Tibial artery (tissue), 4 donors: ENCODE measurements around the gene STMN3.
A peak's percentile ranks its signal among the peaks of the same experiment; 100 is the strongest.

ENCODE experiments used
- DNase-seq, 2 donors: peaks; one replicate each; pipeline ENCODE4 v3.0.0-alpha.2; 2019
- H3K27ac ChIP-seq, 2 donors: fragments of 200-600 bp; sonication (generic) in 1 of 2; 1 replicate in 1 of 2; 2 replicates in 1 of 2; pipeline ENCODE4 v1.5.1; 2018 to 2019; ENCODE audit warnings: mild to moderate bottlenecking in 1 of 2
- H3K27me3 ChIP-seq, 2 donors: fragments of 200-600 bp; sonication (generic) in 1 of 2; one replicate each; pipeline versions ENCODE4 v1.5.1 to v1.6.0; 2016 to 2019
- H3K36me3 ChIP-seq, 3 donors: fragments of 200-600 bp; sonication (generic) in 2 of 3; one replicate each; pipeline ENCODE4 v1.5.1; 2016 to 2019; ENCODE audit warnings: mild to moderate bottlenecking in 2 of 3
- H3K4me1 ChIP-seq, 4 donors: fragments of 200-600 bp; sonication (generic) in 2 of 4; 1 replicate in 3 of 4; 2 replicates in 1 of 4; pipeline ENCODE4 v1.5.1; 2016 to 2019
- H3K4me3 ChIP-seq, 2 donors: fragments of 200-600 bp; sonication (generic) in 1 of 2; 1 replicate in 1 of 2; 2 replicates in 1 of 2; pipeline ENCODE4 v1.5.1; 2018 to 2019; ENCODE audit warnings: mild to moderate bottlenecking in 2 of 2
- H3K9me3 ChIP-seq, 3 donors: fragments of 200-600 bp; sonication (generic) in 1 of 3; one replicate each; pipeline ENCODE4 v1.5.1; 2016 to 2019
- CTCF ChIP-seq, 2 experiments: fragments of 200-600 bp in 1 of 2; fragments of 450-650 bp in 1 of 2; IDR thresholded peaks; one replicate each; pipeline ENCODE4 v1.5.1; 2017 to 2019; ENCODE audit warnings: antibody characterized with exemption in 2 of 2, mild to moderate bottlenecking in 1 of 2, moderate library complexity in 1 of 2
- intact Hi-C: fragments of 100-400 bp; cut with DNase I; formaldehyde crosslinking; loops from one replicate; pipeline ENCODE4 v1.15.0; 2023; ENCODE audit warnings: low total_unique reads

Gene STMN3

GRCh38 chr20:63693733-63694583 lies 40.7 kb upstream of the STMN3 start:
- H3K36me3 ChIP-seq = peaks cover 0 to 35% (median 34%) of the 10 kb centered on the region in 3 donors
- intact Hi-C loops = no loop called here
- peaks cover 0 to 35% (median 25%) of the 10 kb centered on the region in 4 donors for H3K4me1 ChIP-seq

GRCh38 chr20:63693083-63693732 lies 40.0 kb upstream of the STMN3 start:
- no peaks in the 10 kb centered on the region for H3K9me3 ChIP-seq
- no peak overlapping the region for H3K4me3 ChIP-seq
- H3K36me3 ChIP-seq = peaks cover 0 to 34% (median 33%) of the 10 kb centered on the region in 3 donors
- no peak overlapping the region for H3K27ac ChIP-seq
- intact Hi-C loops = no loop called here
- no peak for TF ChIP-seq CTCF (IDR thresholded peaks at IDR 0.05)
- H3K27me3 ChIP-seq = no peaks in the 10 kb centered on the region
- H3K4me1 ChIP-seq = peaks cover 0 to 30% (median 20%) of the 10 kb centered on the region in 4 donors
- DNase-seq = peak in 1 of 2 donors; percentile 65

More at GRCh38 chr20:63693733-63694583, 40.7 kb upstream of the STMN3 start:
- Histone ChIP-seq H3K4me3 (no peak overlapping the region), H3K27ac (no peak overlapping the region), H3K9me3 (no peaks in the 10 kb centered on the region), H3K27me3 (no peaks in the 10 kb centered on the region)
- DNase-seq = peak in 1 of 2 donors; percentile 64
- no peak for TF ChIP-seq CTCF (IDR thresholded peaks at IDR 0.05)

- DNase-seq = peak in 1 of 2 donors; percentile 70
- no peak for TF ChIP-seq CTCF (IDR thresholded peaks at IDR 0.05)
- H3K4me1 ChIP-seq = peaks cover 0 to 29% (median 21%) of the 10 kb centered on the region in 4 donors
- H3K36me3 ChIP-seq = peaks cover 0 to 34% (median 30%) of the 10 kb centered on the region in 3 donors
- no peak overlapping the region for H3K4me3 ChIP-seq
- H3K9me3 ChIP-seq = no peaks in the 10 kb centered on the region
- H3K27ac ChIP-seq = no peak overlapping the region
- intact Hi-C loops = no loop called here
- no peaks in the 10 kb centered on the region for H3K27me3 ChIP-seq
Measured at GRCh38 chr20:63692436-63693082, 39.3 kb upstream of the STMN3 start.

GRCh38 chr20:63691711-63692435 lies 38.6 kb upstream of the STMN3 start:
- peak in 1 of 2 donors; percentile 66 for DNase-seq
- H3K4me1 ChIP-seq = peaks cover 4 to 29% (median 22%) of the 10 kb centered on the region in 4 donors
- intact Hi-C loops = no loop called here
- no peaks in the 10 kb centered on the region for H3K27me3 ChIP-seq
- H3K27ac ChIP-seq = no peak overlapping the region
- H3K4me3 ChIP-seq = no peak overlapping the region
- H3K36me3 ChIP-seq = peaks cover 0 to 34% (median 28%) of the 10 kb centered on the region in 3 donors
- TF ChIP-seq CTCF (IDR thresholded peaks at IDR 0.05) = no peak
- no peaks in the 10 kb centered on the region for H3K9me3 ChIP-seq
